ENCODE measurements around the gene COIL. TPM values are rescaled to one million over a fixed set of nuclear protein-coding genes. Genes with fewer than 3 reads are reported as not detected.

The COIL gene
- total and polyA plus RNA-seq, 9 of the 15 experiments (the other 6 are each of a cell fraction or from before 2014, with no cell fraction given) = 23.9 to 41.3 (median 28.7) TPM

- TF ChIP-seq MGA (IDR thresholded peaks at IDR 0.05) (0 out of 2 replicates have a peak, but pooled peaks have one; percentile 25), KDM5B (IDR thresholded peaks at IDR 0.05; ENCODE audit: insufficient replicate concordance, low read depth, low read length) (peak; percentile 25), MYC (IDR thresholded peaks at IDR 0.05; ENCODE audit: low read depth, low read length) (peak; percentile 81), MYC (CRISPR knock-in tag; IDR thresholded peaks at IDR 0.05; ENCODE audit: borderline replicate concordance, low read depth) (0 out of 2 replicates have a peak, but pooled peaks have one; percentile 56), ARNT (IDR thresholded peaks at IDR 0.05) (no peak), ZFPM2 (CRISPR knock-in tag; IDR thresholded peaks at IDR 0.05) (no peak), POLR2H (tag; IDR thresholded peaks at IDR 0.05; ENCODE audit: low read depth) (0 out of 2 replicates have a peak, but pooled peaks have one; percentile 27), EP400 (IDR thresholded peaks at IDR 0.05) (peak; percentile 79), RBBP5 (IDR thresholded peaks at IDR 0.05; ENCODE audit: borderline replicate concordance, insufficient read depth, low read length, poor library complexity, severe bottlenecking) (peak; percentile 8), WHSC1 (IDR thresholded peaks at IDR 0.05; ENCODE audit: low read length) (peak; percentile 47), MIER1 (IDR thresholded peaks at IDR 0.05; ENCODE audit: low read depth) (no peak), CEBPG (CRISPR knock-in tag; IDR thresholded peaks at IDR 0.05) (peak; percentile 32; the same call in 1 of the 2 replicates), CEBPG (tag; conservative IDR thresholded peaks at IDR 0.05 in 1 of 2, IDR thresholded peaks at IDR 0.05 in 1 of 2) (peak; percentile 21 to 40; a peak in 2 of 4 replicates)
These were observed 48.5 kb downstream of the COIL start (continued) for GRCh38 chr17:56912105-56912999.
